NCI-H2081 treated with DMSO at 0.1 percent for 48 hours (cell line): ENCODE measurements around the gene DPYSL5.
"Not testable (repeated sequence)": the region's sequence is repeated elsewhere in the genome, so short reads cannot be mapped to it uniquely, and the experiment has no call there.

Experiments used
- DNase-seq: peaks from one replicate; lab custom pipeline; 2025; lab: John Stamatoyannopoulos, UW

Gene DPYSL5

DNA sequence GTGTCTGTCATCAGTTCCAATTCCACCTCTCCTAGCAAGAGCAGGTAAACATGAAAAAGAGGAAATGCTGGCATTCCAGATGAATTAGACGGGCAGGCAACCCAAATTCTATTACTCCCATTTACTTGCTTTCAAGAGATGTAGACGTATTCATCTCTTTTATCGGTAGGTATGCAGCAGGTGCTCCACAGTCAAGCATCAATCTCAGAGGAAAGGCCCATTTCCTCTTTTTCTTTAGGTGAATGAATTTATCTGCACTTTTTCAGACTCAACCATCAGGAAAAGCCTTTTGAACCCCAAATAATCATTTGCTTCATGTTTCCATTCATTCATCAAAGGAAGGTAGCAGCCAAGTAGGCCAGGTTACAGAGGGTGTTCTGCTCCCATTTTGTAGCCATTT lies 27.9 kb downstream of the DPYSL5 start:
- no peak for DNase-seq

- DNase-seq: no peak
Observed at GRCh38 chr2:26876260-26876659, 28.3 kb downstream of the DPYSL5 start.

DNA sequence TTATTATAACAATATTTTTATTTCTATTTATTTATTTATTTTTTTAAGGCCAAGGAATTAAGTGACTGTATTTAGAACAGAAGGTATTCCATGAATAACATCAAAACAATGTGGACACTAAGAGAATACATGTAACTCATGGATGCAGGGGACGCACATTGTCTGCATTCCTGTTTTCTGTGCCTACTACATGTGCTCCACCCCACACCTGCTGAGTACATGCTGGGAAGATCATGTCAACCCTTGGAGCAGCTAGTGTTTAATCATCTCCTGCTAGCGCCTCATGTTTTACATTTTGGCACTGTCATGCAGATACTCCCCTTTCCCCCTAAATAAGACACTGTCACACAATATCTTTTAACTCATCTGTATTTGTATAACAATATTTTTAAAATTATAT lies 29.3 kb downstream of the DPYSL5 start:
- DNase-seq: no peak

DNA sequence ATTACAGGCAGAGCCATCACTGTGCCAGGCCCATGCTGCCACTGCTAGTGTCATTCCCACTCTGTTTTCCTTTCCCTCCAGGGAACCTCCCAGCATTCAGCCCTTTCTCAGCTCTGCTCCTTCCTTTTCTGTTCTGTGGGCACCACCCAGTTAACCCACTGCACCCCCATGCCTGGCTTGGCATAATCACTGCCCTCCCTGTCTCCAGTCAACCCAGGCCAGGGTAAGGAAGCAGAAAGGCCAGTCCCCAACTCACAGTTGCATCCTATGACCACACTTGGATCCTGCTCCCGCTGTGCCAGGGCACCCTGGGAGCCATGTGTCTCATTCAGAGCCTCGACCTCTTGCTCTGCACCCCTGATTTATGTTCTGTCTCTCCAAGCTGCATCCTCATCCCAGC lies 32.2 kb downstream of the DPYSL5 start:
- no peak for DNase-seq

GRCh38 chr2:26880910-26881435 lies 33.0 kb downstream of the DPYSL5 start:
- DNase-seq: no peak

GRCh38 chr2:26882220-26882619 lies 34.3 kb downstream of the DPYSL5 start:
- DNase-seq: not testable (repeated sequence)

DNA sequence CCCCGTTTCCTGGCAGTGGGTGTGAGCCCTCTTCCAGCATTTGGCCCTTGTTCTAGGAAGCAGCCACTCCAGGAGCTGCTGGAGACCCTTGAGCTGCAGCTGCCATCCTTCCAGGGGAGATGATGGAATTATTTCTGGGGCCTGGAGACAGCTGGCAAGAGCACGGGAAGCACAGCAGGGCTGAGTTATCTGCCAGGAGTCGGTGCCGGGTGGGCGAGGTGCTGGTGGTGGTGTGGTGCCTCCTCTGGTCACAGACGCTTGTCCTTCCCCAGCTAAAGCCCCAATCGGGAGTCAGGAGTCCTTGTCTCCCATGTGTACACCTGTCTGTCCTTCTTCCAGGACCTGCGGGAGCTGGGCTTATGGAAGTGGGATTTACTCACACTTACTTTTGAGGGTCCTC lies 36.0 kb downstream of the DPYSL5 start:
- no peak for DNase-seq

- DNase-seq: no peak
Observed at GRCh38 chr2:26884486-26884885, 36.6 kb downstream of the DPYSL5 start.

- DNase-seq: no peak
Observed at GRCh38 chr2:26885651-26886329, 37.9 kb downstream of the DPYSL5 start.

- DNase-seq: no peak
Observed at GRCh38 chr2:26886736-26887135, 38.8 kb downstream of the DPYSL5 start.

GRCh38 chr2:26887151-26887550 lies 39.2 kb downstream of the DPYSL5 start:
- no peak for DNase-seq

- no peak for DNase-seq
Observed at GRCh38 chr2:26889796-26890195, 41.9 kb downstream of the DPYSL5 start.

- DNase-seq: no peak
Observed at GRCh38 chr2:26890341-26891000, 42.5 kb downstream of the DPYSL5 start.

- DNase-seq: no peak
Observed at GRCh38 chr2:26892133-26892532, 44.2 kb downstream of the DPYSL5 start.

DNA sequence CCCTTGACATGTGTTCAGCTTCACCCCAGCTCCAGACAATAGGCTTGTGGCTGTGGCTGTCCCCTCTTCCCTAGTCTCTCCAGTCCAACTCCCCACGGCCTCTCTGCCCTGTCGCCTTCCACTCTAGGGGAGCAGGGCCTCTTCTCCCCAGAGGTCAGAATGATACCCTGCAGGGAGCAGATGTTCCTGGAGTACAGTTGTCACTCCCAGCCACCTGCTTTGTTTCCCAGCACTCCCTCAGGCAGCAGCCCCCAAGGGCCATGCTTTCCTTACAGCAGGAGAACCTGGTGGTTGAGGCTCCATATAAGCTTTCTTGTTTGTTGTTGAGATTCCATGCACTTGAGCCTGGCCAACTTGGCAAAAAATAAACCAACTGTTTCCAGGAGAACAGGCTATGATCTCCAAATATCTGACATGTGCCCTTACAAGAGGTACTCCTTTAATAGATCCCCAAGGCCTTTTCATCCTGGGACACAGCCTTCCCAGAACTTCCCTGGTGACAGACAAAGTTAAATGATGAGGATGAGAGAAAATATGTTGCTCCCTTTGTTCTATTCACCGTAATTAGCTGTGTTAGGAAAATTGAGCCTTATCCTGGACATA lies 45.1 kb downstream of the DPYSL5 start:
- no peak for DNase-seq

DNA sequence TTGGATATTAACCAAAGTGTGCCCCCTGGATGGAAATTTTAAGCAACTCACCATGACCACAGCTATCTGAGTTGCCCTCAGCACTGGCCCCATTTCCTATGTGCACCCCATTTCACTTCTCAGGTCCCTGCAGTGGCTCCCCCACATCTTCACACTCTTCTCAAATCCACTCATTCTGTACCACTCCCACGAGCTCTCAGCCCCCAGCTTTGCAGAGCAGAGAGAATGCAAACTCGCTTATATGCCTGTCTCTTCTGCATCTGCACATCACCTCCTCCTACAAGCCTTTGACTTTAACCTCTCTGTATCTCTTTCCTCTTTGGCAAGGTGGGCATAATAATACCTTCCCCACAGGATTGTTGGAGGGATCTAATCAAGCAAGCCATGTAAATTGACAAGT lies 46.2 kb downstream of the DPYSL5 start:
- DNase-seq: no peak

DNA sequence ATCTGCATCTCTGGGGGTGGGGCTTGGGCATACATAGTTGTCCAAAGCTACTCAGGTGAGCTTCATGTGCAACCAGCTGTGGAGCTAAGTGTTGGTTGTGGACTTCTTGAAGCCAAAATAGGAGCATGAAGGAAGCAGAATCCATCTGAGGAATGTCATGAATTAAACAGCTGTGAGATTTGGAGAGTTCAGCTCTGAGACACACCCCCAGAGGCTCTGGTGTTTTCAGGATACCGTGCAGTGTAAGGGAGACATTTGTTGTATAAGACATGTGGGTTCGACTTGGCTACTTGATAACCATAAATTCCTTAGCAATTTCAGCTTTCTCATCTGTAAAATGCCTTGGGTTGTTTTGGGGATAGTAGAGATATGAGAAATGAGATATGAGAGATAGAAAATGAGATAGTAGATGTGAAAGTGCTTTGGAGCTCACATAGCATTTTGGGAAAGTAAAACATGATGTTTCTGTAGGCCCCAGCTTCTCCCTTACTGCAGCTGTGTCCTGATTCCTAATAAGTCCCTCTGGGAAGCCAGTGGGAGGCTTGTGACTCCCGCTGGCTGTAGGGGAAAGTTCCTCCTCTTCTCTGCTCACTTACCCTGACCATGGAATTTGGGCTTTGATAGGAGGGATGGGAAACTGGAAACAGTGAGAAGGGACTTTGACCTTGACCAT lies 50.0 kb downstream of the DPYSL5 start:
- DNase-seq: no peak

GRCh38 chr2:26898480-26899078 lies 50.6 kb downstream of the DPYSL5 start:
- no peak for DNase-seq

GRCh38 chr2:26899500-26900164 lies 51.7 kb downstream of the DPYSL5 start:
- DNase-seq: no peak

DNA sequence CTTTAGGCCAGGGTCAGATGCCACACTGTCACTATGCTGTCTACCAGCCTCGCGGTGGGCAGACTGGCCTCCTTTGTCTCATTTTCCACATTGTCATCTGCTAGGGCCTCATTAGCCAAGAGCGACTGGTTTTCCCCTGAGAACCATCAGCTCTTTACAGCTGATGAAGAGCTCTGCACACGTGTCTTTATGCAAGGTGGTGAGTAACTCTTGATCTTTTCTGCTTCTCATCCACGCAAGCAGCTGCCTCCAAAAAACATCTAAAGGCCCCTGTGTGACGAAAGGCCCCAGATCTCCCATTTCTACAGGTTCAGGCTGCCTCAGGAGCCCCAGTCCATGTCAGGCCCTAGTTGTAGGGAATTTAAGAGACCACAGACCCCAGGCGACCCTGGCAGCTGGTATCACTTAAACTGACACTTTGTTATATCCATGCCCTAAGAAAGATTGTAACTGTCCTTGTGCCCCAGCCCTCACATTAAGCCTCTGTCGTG lies 52.9 kb downstream of the DPYSL5 start:
- DNase-seq: no peak

DNA sequence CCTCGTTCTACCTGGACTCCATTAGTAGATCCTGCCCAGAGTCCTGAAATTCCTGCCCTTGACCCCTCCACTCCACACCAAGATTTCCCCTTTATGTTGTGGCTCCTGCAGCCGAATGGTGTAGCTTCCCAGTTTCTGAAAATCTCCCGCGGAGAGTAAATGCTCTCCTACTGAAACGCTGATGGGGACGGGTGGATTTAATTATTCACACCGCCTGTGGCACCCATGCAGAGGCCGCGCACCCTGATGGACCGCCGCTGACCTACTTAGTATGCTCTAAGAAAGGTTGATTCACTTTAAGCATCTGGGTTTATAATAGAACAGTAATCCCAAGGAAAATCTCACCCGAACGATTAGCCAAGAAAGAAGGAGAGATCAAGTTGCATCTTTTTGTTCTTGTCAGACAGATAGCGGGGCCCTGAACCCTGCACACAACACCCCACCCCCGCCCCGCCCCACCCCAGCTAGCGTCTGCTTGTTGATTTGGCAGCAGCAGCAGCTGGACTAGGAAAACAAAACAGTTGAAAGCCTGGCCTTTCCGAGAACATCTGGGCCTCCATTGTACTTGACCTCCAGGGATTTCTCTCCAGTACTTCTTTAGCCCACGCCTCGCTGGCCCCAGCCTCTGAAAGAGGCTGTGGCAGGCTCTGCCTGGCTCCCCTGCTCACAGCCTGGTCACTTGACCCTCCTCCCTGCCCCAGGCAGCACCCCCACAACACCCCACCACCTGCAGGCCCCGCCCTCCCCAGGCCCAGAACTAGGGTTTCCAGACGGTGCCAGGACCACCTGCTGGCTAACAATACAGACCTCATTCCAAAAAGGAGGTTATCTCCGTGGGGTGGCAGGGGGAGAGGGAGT lies 53.6 kb downstream of the DPYSL5 start:
- DNase-seq: no peak
